ENCODE results near the gene FAM72D. TPM values are rescaled to one million over a fixed set of nuclear protein-coding genes. Genes with fewer than 3 reads are reported as not detected.
"Not testable (repeated sequence)": the region's sequence is repeated elsewhere in the genome, so short reads cannot be mapped to it uniquely, and the experiment has no call there.

The FAM72D gene
- total and polyA plus RNA-seq, 10 of the 15 experiments (the other 5 are each of a cell fraction or from before 2014, with no cell fraction given) = 4.3 to 27.5 (median 13.9) TPM

- no CpG with 5 or more reads among the region's 2 CpGs for WGBS (ENCODE audit: insufficient coverage, insufficient replicate concordance, low lambda C conversion rate, missing lambda C conversion rate)
- H3K4me2 ChIP-seq (ENCODE audit: control insufficient read depth, insufficient read depth); SMC1A ChIA-PET (ENCODE audit: uncharacterized antibody, unreplicated experiment); H3K27me3 ChIP-seq (replicated peaks in 1 of 2; ENCODE audit: control insufficient read depth in 2 of 2, insufficient read depth in 2 of 2, low read length in 1 of 2); FAIRE-seq; CTCF ChIA-PET; DNase-seq (ENCODE audit: low read depth, low spot score); H4K20me1 ChIP-seq (ENCODE audit: control insufficient read depth, insufficient read depth); intact Hi-C loops (cut with micrococcal nuclease; ENCODE audit: unreplicated experiment); H3K9me3 ChIP-seq (replicated peaks; ENCODE audit: control insufficient read depth, insufficient read depth, low read length); H3K36me3 ChIP-seq (ENCODE audit: control insufficient read depth in 2 of 2, insufficient read depth in 2 of 2, low read length in 1 of 2); in situ Hi-C loops (cut with MboI); H3K27ac ChIP-seq (ENCODE audit: control insufficient read depth, insufficient read depth); RAD21 ChIA-PET (ENCODE audit: unreplicated experiment); ATAC-seq; H3K4me1 ChIP-seq (ENCODE audit: control insufficient read depth, insufficient read depth, low read length); POLR2A ChIA-PET; H3K79me2 ChIP-seq (ENCODE audit: control insufficient read depth, insufficient read depth, low read length); H3K9ac ChIP-seq (ENCODE audit: control insufficient read depth, insufficient read depth, low read length); H2AFZ ChIP-seq (ENCODE audit: control insufficient read depth, low read depth, low read length); BruUV-seq (replicated peaks); H3K4me3 ChIP-seq: not testable (repeated sequence)
Measured at GRCh38 chr1:145140549-145140948, 44.8 kb downstream of the FAM72D start.

GRCh38 chr1:145144264-145144913, 48.6 kb downstream of the FAM72D start:
- DNase-seq (ENCODE audit: low read depth, low spot score); CTCF ChIA-PET; H3K27me3 ChIP-seq (replicated peaks in 1 of 2; ENCODE audit: control insufficient read depth in 2 of 2, insufficient read depth in 2 of 2, low read length in 1 of 2): not testable (repeated sequence)

GRCh38 chr1:145146308-145146707, 50.5 kb downstream of the FAM72D start:
- BruUV-seq (replicated peaks); SMC1A ChIA-PET (ENCODE audit: uncharacterized antibody, unreplicated experiment); H4K20me1 ChIP-seq (ENCODE audit: control insufficient read depth, insufficient read depth); H3K4me3 ChIP-seq; ATAC-seq; H3K27ac ChIP-seq (ENCODE audit: control insufficient read depth, insufficient read depth); H3K4me2 ChIP-seq (ENCODE audit: control insufficient read depth, insufficient read depth); H3K9me3 ChIP-seq (replicated peaks; ENCODE audit: control insufficient read depth, insufficient read depth, low read length); H3K36me3 ChIP-seq (ENCODE audit: control insufficient read depth in 2 of 2, insufficient read depth in 2 of 2, low read length in 1 of 2); H3K27me3 ChIP-seq (replicated peaks in 1 of 2; ENCODE audit: control insufficient read depth in 2 of 2, insufficient read depth in 2 of 2, low read length in 1 of 2); RAD21 ChIA-PET (ENCODE audit: unreplicated experiment); DNase-seq (ENCODE audit: low read depth, low spot score); H3K9ac ChIP-seq (ENCODE audit: control insufficient read depth, insufficient read depth, low read length); FAIRE-seq; H3K4me1 ChIP-seq (ENCODE audit: control insufficient read depth, insufficient read depth, low read length); H2AFZ ChIP-seq (ENCODE audit: control insufficient read depth, low read depth, low read length); H3K79me2 ChIP-seq (ENCODE audit: control insufficient read depth, insufficient read depth, low read length); intact Hi-C loops (cut with micrococcal nuclease; ENCODE audit: unreplicated experiment); POLR2A ChIA-PET; CTCF ChIA-PET; in situ Hi-C loops (cut with MboI): not testable (repeated sequence)
- 75% methylated on average over 2 of the region's 4 CpGs for WGBS (ENCODE audit: insufficient coverage, insufficient replicate concordance, low lambda C conversion rate, missing lambda C conversion rate)

More at GRCh38 chr1:145144264-145144913, 48.6 kb downstream of the FAM72D start:
- FAIRE-seq; H3K4me1 ChIP-seq (ENCODE audit: control insufficient read depth, insufficient read depth, low read length); BruUV-seq (replicated peaks); H4K20me1 ChIP-seq (ENCODE audit: control insufficient read depth, insufficient read depth); H3K36me3 ChIP-seq (ENCODE audit: control insufficient read depth in 2 of 2, insufficient read depth in 2 of 2, low read length in 1 of 2); SMC1A ChIA-PET (ENCODE audit: uncharacterized antibody, unreplicated experiment); intact Hi-C loops (cut with micrococcal nuclease; ENCODE audit: unreplicated experiment); ATAC-seq; H3K4me3 ChIP-seq; POLR2A ChIA-PET; H3K4me2 ChIP-seq (ENCODE audit: control insufficient read depth, insufficient read depth); H3K27ac ChIP-seq (ENCODE audit: control insufficient read depth, insufficient read depth); H2AFZ ChIP-seq (ENCODE audit: control insufficient read depth, low read depth, low read length); H3K79me2 ChIP-seq (ENCODE audit: control insufficient read depth, insufficient read depth, low read length); H3K9me3 ChIP-seq (replicated peaks; ENCODE audit: control insufficient read depth, insufficient read depth, low read length); RAD21 ChIA-PET (ENCODE audit: unreplicated experiment); in situ Hi-C loops (cut with MboI); H3K9ac ChIP-seq (ENCODE audit: control insufficient read depth, insufficient read depth, low read length): not testable (repeated sequence)
- whole genome bisulfite sequencing (ENCODE audit: insufficient coverage, insufficient replicate concordance, low lambda C conversion rate, missing lambda C conversion rate) = 0% methylated on average over 2 of the region's 3 CpGs

- H3K4me1 ChIP-seq (ENCODE audit: control insufficient read depth, insufficient read depth, low read length); H3K79me2 ChIP-seq (ENCODE audit: control insufficient read depth, insufficient read depth, low read length); H2AFZ ChIP-seq (ENCODE audit: control insufficient read depth, low read depth, low read length); H3K36me3 ChIP-seq (ENCODE audit: control insufficient read depth in 2 of 2, insufficient read depth in 2 of 2, low read length in 1 of 2); DNase-seq (ENCODE audit: low read depth, low spot score); H3K4me2 ChIP-seq (ENCODE audit: control insufficient read depth, insufficient read depth); H3K27me3 ChIP-seq (replicated peaks in 1 of 2; ENCODE audit: control insufficient read depth in 2 of 2, insufficient read depth in 2 of 2, low read length in 1 of 2); FAIRE-seq; H3K4me3 ChIP-seq; in situ Hi-C loops (cut with MboI); SMC1A ChIA-PET (ENCODE audit: uncharacterized antibody, unreplicated experiment); intact Hi-C loops (cut with micrococcal nuclease; ENCODE audit: unreplicated experiment); H3K9ac ChIP-seq (ENCODE audit: control insufficient read depth, insufficient read depth, low read length); RAD21 ChIA-PET (ENCODE audit: unreplicated experiment); H4K20me1 ChIP-seq (ENCODE audit: control insufficient read depth, insufficient read depth); ATAC-seq; BruUV-seq (replicated peaks); POLR2A ChIA-PET; H3K27ac ChIP-seq (ENCODE audit: control insufficient read depth, insufficient read depth); CTCF ChIA-PET; H3K9me3 ChIP-seq (replicated peaks; ENCODE audit: control insufficient read depth, insufficient read depth, low read length): not testable (repeated sequence)
- 0% methylated on average over 1 of the region's 4 CpGs for WGBS (ENCODE audit: insufficient coverage, insufficient replicate concordance, low lambda C conversion rate, missing lambda C conversion rate)
Measured at GRCh38 chr1:145147172-145147571, 51.4 kb downstream of the FAM72D start.

All from GM12878 (cell line).